Activated CD4-positive, alpha-beta memory T cell treated with anti-CD3 and anti-CD28 coated beads for 36 hours (primary cell): ENCODE data around the gene YWHAE. TPM values are rescaled to one million over a fixed set of nuclear protein-coding genes. Genes with fewer than 3 reads are reported as not detected.

Experiments used
- CTCF ChIA-PET: fragments of 350-600 bp; sonication (Branson Sonifier 250); formaldehyde crosslinking; loops from one replicate; lab custom pipeline; 2021; ENCODE audit warnings: antibody characterized with exemption, inconsistent platforms; lab: Charles Lee
- POLR2A ChIA-PET: fragments of 350-600 bp; sonication (Branson Sonifier 250); formaldehyde crosslinking; loops from one replicate; lab custom pipeline; 2021; ENCODE audit warnings: antibody characterized with exemption; lab: Charles Lee
- DNase-seq: peaks from one replicate; pipeline ENCODE4 v3.0.0-alpha.2; 2020
- H3K27ac Mint-ChIP-seq: one replicate; pipeline ENCODE4 v1.8.0; 2021; ENCODE audit warnings: mixed read lengths
- H3K27me3 Mint-ChIP-seq: one replicate; pipeline ENCODE4 v1.8.0; 2021; ENCODE audit warnings: mixed read lengths
- H3K36me3 Mint-ChIP-seq: one replicate; pipeline ENCODE4 v1.8.0; 2021; ENCODE audit warnings: mixed read lengths
- H3K4me1 Mint-ChIP-seq: one replicate; pipeline ENCODE4 v1.8.0; 2021; ENCODE audit warnings: low read depth, mixed read lengths
- H3K4me3 Mint-ChIP-seq: one replicate; pipeline ENCODE4 v1.8.0; 2021; ENCODE audit warnings: mild to moderate bottlenecking, mixed read lengths
- H3K9me3 Mint-ChIP-seq: one replicate; pipeline ENCODE4 v1.8.0; 2021; ENCODE audit warnings: mixed read lengths
- intact Hi-C: fragments of 100-400 bp; cut with micrococcal nuclease; formaldehyde crosslinking; loops from one replicate; pipeline ENCODE4 v1.15.1; 2023
- total RNA-seq, 2 experiments: library from RNA; stranded (reverse); gene quantifications; one replicate each; pipeline ENCODE4 v1.2.3, GENCODE V29; 2021

Gene YWHAE
- total RNA-seq, 2 experiments from 2014 or later, result 505 to 509 TPM

DNA sequence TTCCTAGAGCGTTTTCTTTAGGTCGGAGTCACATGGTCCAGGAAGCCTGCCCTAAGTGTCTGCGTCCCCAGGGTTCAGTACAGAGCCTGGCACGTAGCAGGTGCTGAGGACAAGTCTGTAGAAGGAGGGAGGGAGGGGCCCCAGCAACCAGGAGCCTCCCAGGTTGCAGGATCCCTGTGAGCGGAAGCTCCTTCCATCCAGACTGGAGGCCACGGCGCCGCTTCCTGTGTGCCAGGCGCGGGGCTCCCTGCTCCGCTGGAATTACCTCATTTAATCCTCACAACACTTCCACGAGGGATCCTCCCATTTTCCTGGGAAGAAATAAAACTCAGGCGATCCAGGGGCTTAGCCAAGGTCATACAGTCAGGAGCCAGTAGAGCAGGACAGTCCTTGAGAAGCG, 98.5 kb downstream of the YWHAE start:
- POLR2A ChIA-PET, result no interaction called here
- H3K4me1 Mint-ChIP-seq, result peaks cover 17% of the 10 kb centered on the region
- intact Hi-C loops, result no loop called here
- DNase-seq, result no peak
- peaks cover 4% of the 10 kb centered on the region for H3K27me3 Mint-ChIP-seq
- H3K9me3 Mint-ChIP-seq, result no peaks in the 10 kb centered on the region
- no peaks in the 10 kb centered on the region for H3K36me3 Mint-ChIP-seq
- no peak overlapping the region for H3K4me3 Mint-ChIP-seq
- H3K27ac Mint-ChIP-seq, result no peak overlapping the region
- CTCF ChIA-PET, result no interaction called here

DNA sequence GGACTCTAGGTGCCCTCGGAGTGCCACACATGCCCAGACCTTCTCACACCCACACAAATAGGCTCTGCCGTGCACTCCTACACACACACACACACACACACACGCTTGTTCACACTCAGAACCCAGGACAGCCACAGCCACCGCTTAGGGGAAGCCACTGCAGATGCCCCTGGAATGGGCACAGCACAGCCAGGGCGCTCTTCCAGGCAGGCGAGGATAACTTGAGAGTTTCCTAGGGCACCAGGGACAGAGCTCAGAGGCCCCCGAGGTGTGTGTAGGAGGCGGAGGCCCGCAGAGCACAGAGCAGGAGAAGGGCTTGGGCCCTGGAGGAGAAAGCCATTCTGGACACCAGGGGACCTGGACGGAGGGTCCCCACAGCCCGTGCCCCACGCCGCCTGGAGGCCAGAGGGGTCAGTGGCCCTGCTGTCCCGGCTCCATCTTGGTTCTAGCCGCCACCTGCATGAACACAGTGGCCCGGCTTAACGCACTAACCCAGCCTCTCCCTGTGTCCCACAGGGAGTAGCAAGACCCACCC, 99.6 kb downstream of the YWHAE start:
- ChIA-PET POLR2A (no interaction called here), CTCF (no interaction called here)
- H3K27ac Mint-ChIP-seq, result no peak overlapping the region
- no peaks in the 10 kb centered on the region for H3K9me3 Mint-ChIP-seq
- intact Hi-C loops, result no loop called here
- peaks cover 23% of the 10 kb centered on the region for H3K4me1 Mint-ChIP-seq
- no peak overlapping the region for H3K4me3 Mint-ChIP-seq
- H3K36me3 Mint-ChIP-seq, result no peaks in the 10 kb centered on the region
- DNase-seq, result no peak
- H3K27me3 Mint-ChIP-seq, result peaks cover 4% of the 10 kb centered on the region

DNA sequence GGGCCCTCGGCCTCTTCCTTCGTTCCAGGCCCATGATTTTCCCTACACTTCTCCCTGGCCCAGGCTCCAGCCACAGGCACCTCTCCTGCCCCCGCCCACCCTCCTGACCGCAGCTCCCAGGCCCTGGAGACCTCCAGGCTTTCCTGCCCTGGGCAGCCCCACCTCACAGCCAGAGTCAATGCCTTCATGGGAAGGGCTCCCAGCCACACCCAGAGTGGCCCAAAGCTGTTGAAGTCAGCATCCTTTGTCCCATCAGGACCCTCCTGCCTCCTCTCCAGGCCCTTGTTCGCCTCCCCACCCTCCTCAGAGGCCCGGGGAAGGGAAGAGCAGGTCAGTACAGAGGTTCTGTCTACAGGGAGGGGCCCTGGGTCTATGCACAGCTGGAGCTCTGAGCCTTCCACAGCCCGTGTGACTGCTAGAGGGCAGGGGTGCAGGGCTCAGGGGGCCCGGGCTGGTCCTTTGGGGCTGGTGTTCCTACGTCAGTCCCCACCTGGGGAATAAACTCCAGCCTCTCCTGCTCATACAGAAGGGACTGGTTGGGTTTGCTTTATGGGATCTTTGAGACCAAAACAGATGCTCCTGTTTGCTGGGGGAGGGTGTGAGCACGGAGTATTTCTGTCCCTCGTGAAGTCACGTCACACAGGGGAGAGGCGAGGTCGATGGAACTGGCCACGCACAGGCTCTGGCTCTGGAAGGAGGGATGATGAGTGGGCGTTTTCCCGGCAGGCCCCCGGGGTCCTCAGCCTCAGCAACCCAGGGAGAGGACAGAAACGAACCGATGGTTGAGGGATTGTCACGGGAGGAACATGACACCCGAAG, 100.3 kb downstream of the YWHAE start:
- H3K27ac Mint-ChIP-seq, result no peak overlapping the region
- CTCF ChIA-PET, result no interaction called here
- no peaks in the 10 kb centered on the region for H3K9me3 Mint-ChIP-seq
- no peaks in the 10 kb centered on the region for H3K36me3 Mint-ChIP-seq
- intact Hi-C loops, result no loop called here
- peaks cover 4% of the 10 kb centered on the region for H3K27me3 Mint-ChIP-seq
- POLR2A ChIA-PET, result no interaction called here
- H3K4me3 Mint-ChIP-seq, result no peak overlapping the region
- peaks cover 29% of the 10 kb centered on the region for H3K4me1 Mint-ChIP-seq
- DNase-seq, result no peak

DNA sequence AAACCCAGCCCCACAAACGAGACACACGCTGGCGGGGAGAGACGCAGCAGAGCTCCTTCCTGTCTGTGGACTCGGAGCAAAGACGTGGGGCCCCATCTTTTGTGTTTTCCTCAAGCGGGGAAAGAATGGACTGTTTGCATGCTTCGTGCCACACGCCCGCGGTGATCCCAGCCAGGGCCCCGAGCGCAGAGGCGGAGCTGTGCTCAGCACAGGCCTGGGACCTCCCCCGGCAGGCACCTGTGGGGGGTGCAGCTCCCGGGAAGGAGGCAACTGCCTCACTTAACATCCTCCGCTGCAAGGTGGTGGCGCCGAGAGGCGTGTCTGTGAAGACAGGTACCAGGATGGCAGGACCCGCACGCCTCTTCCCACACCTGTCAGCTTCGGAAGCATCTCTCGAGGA, 101.4 kb downstream of the YWHAE start:
- intact Hi-C loops, result no loop called here
- peaks cover under 1% of the 10 kb centered on the region for H3K36me3 Mint-ChIP-seq
- no peaks in the 10 kb centered on the region for H3K9me3 Mint-ChIP-seq
- H3K27me3 Mint-ChIP-seq, result peaks cover 4% of the 10 kb centered on the region
- DNase-seq, result peak; percentile 57
- peaks cover 39% of the 10 kb centered on the region for H3K4me1 Mint-ChIP-seq
- no peak overlapping the region for H3K27ac Mint-ChIP-seq
- H3K4me3 Mint-ChIP-seq, result no peak overlapping the region
- ChIA-PET POLR2A (no interaction called here), CTCF (interaction anchor here (1.3 kb wide), 1 partner anchor 978 kb away, joined by 3 read pairs; no protein-coding TSS in a partner anchor)

Other genes with a start within 250 kb of the YWHAE start
- 10 to 100 TPM; 50.3 to 54.5 TPM for gene ABR, start 220.2 kb downstream of the YWHAE start, total RNA-seq
- not detected for gene BHLHA9, start 129.8 kb downstream of the YWHAE start, total RNA-seq
- gene TRARG1, start 120.6 kb downstream of the YWHAE start, total RNA-seq, result not detected
- gene CRK, start 56.0 kb upstream of the YWHAE start, total RNA-seq, result 10 to 100 TPM; 14.1 to 17.8 TPM
- 10 to 100 TPM; 42.8 to 46.7 TPM for gene MYO1C, start 92.5 kb upstream of the YWHAE start, total RNA-seq
- 10 to 100 TPM; 21.2 to 24.0 TPM for gene INPP5K, start 116.4 kb upstream of the YWHAE start, total RNA-seq
- 10 to 100 TPM; 42.6 to 43.3 TPM for gene PITPNA, start 162.6 kb upstream of the YWHAE start, total RNA-seq
- 1 to 10 TPM; 2.0 to 2.2 TPM for gene SLC43A2, start 228.6 kb upstream of the YWHAE start, total RNA-seq
- gene SCARF1, start 245.5 kb upstream of the YWHAE start, total RNA-seq, result 1 to 10 TPM; 2.7 to 3.2 TPM
- gene RILP, start 249.6 kb upstream of the YWHAE start, total RNA-seq, result 1 to 10 TPM; 5.8 to 6.2 TPM